SK-N-SH treated with all-trans-retinoic acid at 6 μM for 48 hours (cell line): ENCODE data around the gene LHFPL2.

Experiments
- ATAC-seq: fragments of 200-7000 bp; cut with Tn5 transposase; 3 replicates; pipeline ENCODE4 v1.9.1; 2020; ENCODE audit warnings: mild to moderate bottlenecking, moderate library complexity
- ARNTL ChIP-seq: fragments of 450-650 bp; formaldehyde crosslinking; IDR thresholded peaks from 2 replicates; pipeline ENCODE4 v1.5.0; 2020; ENCODE audit warnings: low read depth, mild to moderate bottlenecking, moderate library complexity, borderline replicate concordance
- BACH2 ChIP-seq: fragments of 250-450 bp; sonication (Bioruptor Pico); IDR thresholded peaks from 2 replicates; pipeline ENCODE4 v1.9.0; 2021; ENCODE audit warnings: mild to moderate bottlenecking, borderline replicate concordance
- CREB5 ChIP-seq: fragments of 250-450 bp; sonication (Bioruptor Pico); IDR thresholded peaks from 2 replicates; pipeline ENCODE4 v1.5.1; 2020; ENCODE audit warnings: low read depth, mild to moderate bottlenecking, moderate library complexity
- CSRNP3 ChIP-seq: fragments of 250-450 bp; sonication (Bioruptor Pico); IDR thresholded peaks from 2 replicates; pipeline ENCODE4 v1.5.1; 2021; ENCODE audit warnings: mild to moderate bottlenecking, moderate library complexity
- ESRRG ChIP-seq: fragments of 250-450 bp; sonication (Bioruptor Pico); IDR thresholded peaks from 2 replicates; pipeline ENCODE4 v1.6.1; 2021; ENCODE audit warnings: mild to moderate bottlenecking
- GLIS3 ChIP-seq: fragments of 250-450 bp; sonication (Bioruptor Pico); IDR thresholded peaks from 2 replicates; pipeline ENCODE4 v1.5.0; 2020; ENCODE audit warnings: mild to moderate bottlenecking, moderate library complexity
- ISL1 ChIP-seq: fragments of 250-450 bp; sonication (Bioruptor Pico); IDR thresholded peaks from 2 replicates; pipeline ENCODE4 v2.1.2; 2022; ENCODE audit warnings: mild to moderate bottlenecking, moderate library complexity
- OSR1 ChIP-seq: fragments of 250-450 bp; sonication (Bioruptor Pico); IDR thresholded peaks from 2 replicates; pipeline ENCODE4 v1.8.0; 2022; ENCODE audit warnings: moderate library complexity, mild to moderate bottlenecking, inconsistent platforms
- PATZ1 ChIP-seq: fragments of 250-450 bp; sonication (Bioruptor Pico); IDR thresholded peaks from 2 replicates; pipeline ENCODE4 v1.8.0; 2020; ENCODE audit warnings: mild to moderate bottlenecking, moderate library complexity, borderline replicate concordance
- POU6F1 ChIP-seq: fragments of 250-450 bp; sonication (Bioruptor Pico); IDR thresholded peaks from 2 replicates; pipeline ENCODE4 v1.8.0; 2021; ENCODE audit warnings: low read depth, mild to moderate bottlenecking, moderate library complexity, borderline replicate concordance
- PPARA ChIP-seq: fragments of 250-450 bp; sonication (Bioruptor Pico); IDR thresholded peaks from 2 replicates; pipeline ENCODE4 v1.5.0; 2020; ENCODE audit warnings: mild to moderate bottlenecking, borderline replicate concordance
- RARB ChIP-seq: fragments of 250-450 bp; sonication (Bioruptor Pico); IDR thresholded peaks from 2 replicates; pipeline ENCODE4 v1.8.0; 2021; ENCODE audit warnings: mild to moderate bottlenecking, moderate library complexity
- SNAI2 ChIP-seq: fragments of 250-450 bp; sonication (Bioruptor Pico); IDR thresholded peaks from 2 replicates; pipeline ENCODE4 v1.5.0; 2020; ENCODE audit warnings: mild to moderate bottlenecking, moderate library complexity
- TCF4 ChIP-seq: fragments of 250-450 bp; sonication (Bioruptor Pico); IDR thresholded peaks from 2 replicates; pipeline ENCODE4 v1.8.0; 2021; ENCODE audit warnings: mild to moderate bottlenecking, moderate library complexity, borderline replicate concordance
- TOX ChIP-seq: fragments of 250-450 bp; sonication (Bioruptor Pico); IDR thresholded peaks from 2 replicates; pipeline ENCODE4 v1.8.0; 2021; ENCODE audit warnings: mild to moderate bottlenecking, moderate library complexity, borderline replicate concordance
- TSHZ2 ChIP-seq: fragments of 250-450 bp; sonication (Bioruptor Pico); IDR thresholded peaks from 2 replicates; pipeline ENCODE4 v1.5.0; 2020; ENCODE audit warnings: mild to moderate bottlenecking, moderate library complexity
- ZFP3 ChIP-seq: fragments of 250-450 bp; sonication (Bioruptor Pico); IDR thresholded peaks from 2 replicates; pipeline ENCODE4 v1.5.0; 2020; ENCODE audit warnings: mild to moderate bottlenecking, moderate library complexity
- ZFP30 ChIP-seq: fragments of 450-650 bp; formaldehyde crosslinking; IDR thresholded peaks from 2 replicates; pipeline ENCODE4 v1.5.0; 2022; ENCODE audit warnings: mild to moderate bottlenecking, moderate library complexity
- ZNF565 ChIP-seq: fragments of 450-650 bp; formaldehyde crosslinking; conservative IDR thresholded peaks from 2 replicates; pipeline ENCODE4 v1.5.0; 2020; ENCODE audit warnings: low read depth, mild to moderate bottlenecking, moderate library complexity
- ZNF70 ChIP-seq: fragments of 450-650 bp; formaldehyde crosslinking; IDR thresholded peaks from 2 replicates; pipeline ENCODE4 v1.5.0; 2020; ENCODE audit warnings: mild to moderate bottlenecking, moderate library complexity

Gene LHFPL2

GRCh38 chr5:78613151-78613533 is 35.4 kb downstream of the LHFPL2 start (continued):
- TF ChIP-seq POU6F1 (CRISPR knock-in tag), result no peak
- no peak for TF ChIP-seq TOX
- TF ChIP-seq ESRRG, result no peak
- no peak for TF ChIP-seq RARB (CRISPR knock-in tag)
- TF ChIP-seq ZFP3, result no peak
- TF ChIP-seq PATZ1 (CRISPR knock-in tag), result no peak
- no peak for TF ChIP-seq GLIS3 (CRISPR knock-in tag)
- TF ChIP-seq CREB5 (CRISPR knock-in tag), result no peak
- no peak for TF ChIP-seq SNAI2
- TF ChIP-seq BACH2 (CRISPR knock-in tag), result no peak
- TF ChIP-seq ZNF565 (CRISPR knock-in tag), result no peak
- TF ChIP-seq ARNTL, result no peak
- TF ChIP-seq ISL1 (CRISPR knock-in tag), result no peak

GRCh38 chr5:78612227-78613150 is 36.1 kb downstream of the LHFPL2 start:
- TF ChIP-seq PPARA (no peak), ZNF565 (CRISPR knock-in tag) (no peak), GLIS3 (CRISPR knock-in tag) (no peak), ARNTL (no peak), CSRNP3 (CRISPR knock-in tag) (no peak), CREB5 (CRISPR knock-in tag) (no peak)
- ATAC-seq, result peak; percentile 16; the same call in 1 of the 3 replicates

GRCh38 chr5:78611126-78611605 is 37.4 kb downstream of the LHFPL2 start:
- ATAC-seq, result peak; percentile 60

More at GRCh38 chr5:78611126-78611605, 37.4 kb downstream of the LHFPL2 start:
- TF ChIP-seq SNAI2, result no peak
- no peak for TF ChIP-seq TCF4 (CRISPR knock-in tag)
- no peak for TF ChIP-seq ZFP30 (CRISPR knock-in tag)
- no peak for TF ChIP-seq GLIS3 (CRISPR knock-in tag)
- TF ChIP-seq ESRRG, result no peak
- no peak for TF ChIP-seq TOX
- no peak for TF ChIP-seq ZNF70 (CRISPR knock-in tag)
- TF ChIP-seq OSR1 (CRISPR knock-in tag), result no peak
- TF ChIP-seq ZFP3, result no peak
- TF ChIP-seq TSHZ2 (CRISPR knock-in tag), result no peak
- TF ChIP-seq CSRNP3 (CRISPR knock-in tag), result no peak
- TF ChIP-seq ZNF565 (CRISPR knock-in tag), result no peak
- TF ChIP-seq, all 23 proteins: peak for 0
